NCI-H2081 (cell line): ENCODE measurements around the gene TEX38.
"Not testable (repeated sequence)": the region's sequence is repeated elsewhere in the genome, so short reads cannot be mapped to it uniquely, and the experiment has no call there.

Experiments
- DNase-seq, 2 experiments: peaks; one replicate each; lab custom pipeline; 2025; lab: John Stamatoyannopoulos, UW

The TEX38 gene

DNA sequence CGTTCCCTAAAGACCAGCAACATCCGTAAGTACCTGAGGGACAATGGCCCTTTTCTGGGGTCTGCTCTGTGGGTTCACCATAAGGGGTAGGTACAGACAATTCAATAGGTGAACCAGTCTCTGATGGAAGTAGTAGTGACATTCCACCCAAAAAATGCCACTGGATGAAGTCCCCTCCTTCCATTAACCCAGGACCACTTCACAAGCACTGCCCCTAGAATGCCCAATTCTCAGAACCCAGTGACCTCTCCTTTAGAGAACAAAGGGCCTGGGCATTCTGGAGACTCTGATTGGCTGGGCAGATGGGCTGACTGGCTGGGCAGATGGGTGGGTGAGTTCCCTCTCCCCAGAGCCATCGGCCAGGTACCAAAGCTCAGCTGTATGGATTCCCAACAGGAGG lies at the start of gene TEX38:
TSS of gene TEX38 (plus strand) at position 301 of the 400 bp plus-strand sequence. CDS start at position 382, 81 bp downstream.
- no peak for DNase-seq

DNA sequence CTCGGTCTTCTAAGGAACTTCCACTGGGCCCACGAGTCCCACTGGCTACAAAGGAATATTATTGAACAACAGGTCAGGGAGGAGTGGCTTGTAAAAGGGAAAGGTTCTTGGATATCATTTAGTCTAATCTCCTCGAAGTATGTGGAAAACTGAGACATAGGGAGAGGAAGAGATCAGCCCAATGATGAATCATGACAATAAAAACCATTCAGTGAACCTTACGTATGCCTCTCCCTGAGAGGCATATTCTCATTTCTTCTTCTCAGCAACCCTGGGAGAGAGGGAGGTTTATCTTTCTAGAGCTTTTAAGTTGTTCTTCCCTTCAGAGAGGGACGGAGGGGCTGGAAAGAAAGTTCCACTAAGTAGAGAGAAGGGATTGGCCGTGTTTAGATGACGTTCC lies 49.7 kb upstream of the TEX38 start:
- DNase-seq: no peak

DNA sequence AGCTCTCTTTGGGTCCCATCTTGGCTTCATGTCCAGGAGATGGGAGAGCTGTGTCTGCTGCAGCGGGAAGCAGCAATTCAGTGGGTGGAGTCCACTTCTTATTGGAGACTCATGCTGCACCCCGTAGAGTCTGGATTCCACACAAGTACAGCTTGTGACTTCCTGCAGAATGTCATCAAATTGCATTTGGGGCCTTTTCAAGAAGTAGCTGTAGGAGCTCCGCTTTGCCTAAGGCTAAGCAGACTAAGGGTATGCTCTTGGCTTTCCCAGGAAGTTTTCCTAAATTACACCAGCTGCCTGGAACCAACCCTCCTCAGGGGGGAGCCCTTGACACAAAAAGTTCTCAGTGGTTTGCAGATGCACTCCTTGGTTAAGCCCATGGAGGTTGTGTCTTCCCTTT lies 49.3 kb upstream of the TEX38 start:
- DNase-seq: peak; percentile 24 to 47

DNA sequence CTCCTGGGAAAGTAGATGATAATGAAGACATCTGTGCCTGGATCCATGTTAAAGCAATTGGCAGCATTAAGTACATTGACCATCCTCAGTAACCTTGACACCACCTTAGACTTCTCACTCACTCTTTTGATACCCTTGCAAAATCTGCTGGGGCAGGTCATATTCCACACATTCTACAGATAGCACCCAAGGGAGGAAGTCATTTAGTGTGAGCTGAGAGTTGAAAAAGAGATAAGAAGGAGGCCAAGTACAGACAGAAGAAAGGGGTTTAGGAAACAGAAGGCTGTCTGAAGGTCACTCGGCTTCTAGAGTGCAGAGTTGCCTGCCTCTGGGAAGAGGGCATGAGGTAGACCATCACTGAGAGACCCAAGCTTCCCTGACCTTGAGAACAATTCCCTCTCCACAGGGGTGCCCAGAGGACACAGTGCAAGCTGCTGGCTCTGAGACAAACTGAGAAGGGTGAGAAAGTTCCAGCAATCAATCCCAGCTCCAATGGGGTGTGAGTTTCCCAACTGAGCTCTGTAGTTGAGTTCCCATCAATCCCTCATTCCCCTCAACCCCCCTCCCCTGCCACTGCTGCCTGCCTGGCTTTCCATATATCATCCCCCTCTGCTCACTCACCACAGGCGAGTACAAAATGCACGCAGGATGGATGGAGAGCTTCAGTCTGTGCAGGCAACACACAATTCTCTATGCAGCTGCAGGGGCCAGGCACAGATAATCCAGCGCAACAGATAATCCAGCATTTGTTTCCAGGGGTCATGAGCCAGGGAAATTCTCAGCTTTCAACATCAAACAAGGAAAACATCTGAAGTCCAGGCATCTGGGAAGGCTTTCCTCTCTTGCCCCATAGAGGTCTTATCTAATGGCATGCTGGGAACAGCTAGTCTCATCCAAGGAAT lies 47.7 kb upstream of the TEX38 start:
- no peak for DNase-seq

DNA sequence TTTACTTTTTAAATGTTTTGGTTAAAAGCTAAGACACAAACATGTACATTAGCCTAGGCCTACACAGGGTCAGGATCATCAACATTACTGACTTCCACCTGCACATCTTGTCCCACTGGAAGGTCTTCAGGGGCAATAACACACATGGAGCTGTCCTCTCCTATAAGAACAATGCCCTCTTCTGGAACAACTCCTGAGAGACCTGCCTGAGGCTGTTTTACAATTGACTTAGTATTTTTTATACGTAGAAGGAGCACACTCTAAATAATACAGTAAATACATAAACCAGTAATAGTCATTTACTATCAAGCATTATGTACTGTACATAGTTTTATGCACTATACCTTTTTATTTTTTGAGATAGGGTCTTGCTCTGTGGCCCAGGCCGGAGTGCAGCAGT lies 40.9 kb upstream of the TEX38 start:
- no peak for DNase-seq

DNA sequence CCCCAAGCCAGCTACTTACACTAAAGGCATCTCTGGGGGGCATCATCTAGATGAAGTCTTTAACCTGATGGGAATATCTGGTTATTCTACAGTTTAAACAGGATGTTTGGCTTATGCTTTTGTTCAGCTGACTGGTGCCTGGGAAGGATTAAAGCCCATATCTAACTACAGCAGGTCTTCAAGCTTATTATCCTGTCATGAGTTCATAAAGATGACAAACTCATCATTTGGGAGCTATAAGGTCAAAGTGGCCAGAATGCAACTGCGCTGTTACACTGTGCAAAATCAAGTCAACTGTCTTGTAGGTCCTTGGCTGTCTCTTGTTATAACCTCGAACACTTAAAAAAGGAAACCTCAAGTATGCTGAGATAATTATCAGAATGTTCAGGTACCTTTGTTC lies 36.4 kb upstream of the TEX38 start:
- no peak for DNase-seq

DNA sequence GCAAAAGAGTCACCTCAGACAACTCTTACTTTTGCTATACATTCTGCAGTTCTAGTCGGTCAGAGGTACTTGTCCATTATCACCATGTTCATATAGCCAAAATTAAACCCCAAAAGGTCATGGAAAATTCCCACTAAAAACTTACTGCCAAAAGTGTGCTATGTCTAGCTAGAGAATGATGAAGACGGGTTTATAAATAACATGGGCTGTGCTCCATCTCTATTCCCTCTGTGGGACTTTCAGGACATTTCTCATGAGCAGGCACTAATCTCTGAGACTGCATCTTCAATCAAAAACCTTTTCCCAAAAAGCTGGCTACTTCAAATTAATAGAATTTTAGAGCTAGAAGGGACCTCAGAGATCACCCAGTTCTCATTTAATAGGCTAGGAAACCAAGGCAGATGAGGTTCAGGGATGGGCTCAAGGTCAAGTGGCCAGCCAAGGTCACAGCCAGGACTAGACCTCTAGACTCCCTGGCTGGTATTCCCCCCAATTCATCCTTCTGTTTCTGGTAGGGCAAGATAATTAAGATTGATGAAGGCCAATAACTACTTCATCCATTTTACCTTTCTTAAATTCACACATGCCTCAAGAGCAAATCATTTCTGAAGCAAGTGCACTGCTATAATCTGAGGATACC lies 34.1 kb upstream of the TEX38 start:
- no peak for DNase-seq

DNA sequence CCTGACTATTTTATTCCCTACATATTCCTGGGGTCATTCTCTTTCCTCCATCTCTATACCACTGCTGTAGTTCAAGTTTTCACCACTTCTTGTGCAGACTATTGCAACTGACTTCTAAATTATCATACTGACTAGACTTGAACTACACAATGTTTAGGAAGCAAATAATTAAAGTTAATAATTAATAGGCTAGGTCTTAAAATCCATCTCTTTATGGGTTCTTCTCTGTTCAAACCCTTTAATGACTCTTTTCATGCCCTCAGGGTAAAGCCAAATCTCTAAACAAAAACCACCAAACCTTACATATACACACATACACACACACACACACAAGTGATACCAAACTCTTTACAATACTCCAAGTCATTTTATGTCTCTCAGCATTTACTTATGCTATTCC lies 32.7 kb upstream of the TEX38 start:
- DNase-seq: no peak

DNA sequence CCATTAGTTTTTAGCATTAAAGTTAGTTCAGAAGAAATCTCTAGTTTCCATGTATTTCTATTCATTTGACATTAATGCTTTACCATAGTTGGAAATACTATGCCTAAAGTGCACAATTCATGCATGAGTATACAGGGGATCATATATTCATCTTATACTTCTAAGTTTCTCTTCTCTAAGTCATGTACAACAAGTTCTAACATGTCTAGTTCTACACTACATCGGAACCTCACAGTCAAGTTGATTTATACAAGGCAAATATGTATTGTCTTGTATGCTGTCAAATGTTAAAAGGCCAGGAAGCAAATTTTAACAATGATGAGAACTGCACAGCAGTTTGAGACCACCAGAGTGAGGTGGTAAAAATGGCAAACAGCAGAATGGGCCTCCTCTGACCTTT lies 32.1 kb upstream of the TEX38 start:
- DNase-seq: no peak

DNA sequence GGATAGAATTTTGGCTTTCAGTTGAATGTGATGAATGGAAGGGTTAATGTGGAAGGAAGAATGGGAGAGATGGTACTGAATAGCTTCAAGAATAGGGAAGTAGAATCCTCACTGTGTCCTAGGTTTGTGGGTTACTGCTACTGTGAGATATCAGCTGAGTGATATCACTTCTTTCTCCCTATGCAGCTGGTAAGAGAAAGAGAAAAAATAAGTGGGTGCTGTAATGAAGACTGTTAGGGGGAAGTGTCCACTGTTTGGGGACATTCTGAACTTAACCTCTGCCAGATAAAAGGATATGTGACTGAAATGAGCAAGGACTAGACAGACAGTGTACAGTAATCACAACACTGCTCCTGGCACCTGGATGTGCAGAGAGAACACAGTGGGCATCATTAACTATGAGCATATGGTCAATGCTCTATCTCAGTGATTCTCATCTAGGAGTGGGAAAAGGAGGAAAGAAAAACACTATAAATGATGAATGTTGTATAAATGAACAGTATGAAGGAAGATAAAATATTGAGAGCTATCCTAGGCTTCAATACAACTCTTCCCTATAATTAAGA lies 29.5 kb upstream of the TEX38 start:
- no peak for DNase-seq

DNA sequence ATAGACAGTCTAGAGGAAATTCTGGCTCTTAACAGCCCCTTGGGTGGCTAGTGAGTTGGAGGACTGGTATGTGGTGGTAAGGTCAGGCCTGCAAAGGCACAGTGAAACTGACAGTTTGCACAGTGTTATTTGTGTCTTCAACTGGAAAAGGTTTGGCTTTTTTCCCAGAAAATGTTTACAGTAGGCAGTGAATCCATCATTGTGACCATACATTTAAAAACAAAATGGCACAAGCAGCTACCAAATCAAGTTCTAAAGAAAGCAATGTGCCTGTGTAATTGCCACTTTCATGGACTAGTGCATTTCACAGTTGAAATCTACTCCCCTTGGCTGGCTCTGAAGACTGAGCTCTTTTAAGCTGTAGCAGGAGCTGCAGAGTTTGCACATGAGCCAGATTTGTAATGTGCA lies 28.3 kb upstream of the TEX38 start:
- peak; percentile 91 to 98 for DNase-seq

DNA sequence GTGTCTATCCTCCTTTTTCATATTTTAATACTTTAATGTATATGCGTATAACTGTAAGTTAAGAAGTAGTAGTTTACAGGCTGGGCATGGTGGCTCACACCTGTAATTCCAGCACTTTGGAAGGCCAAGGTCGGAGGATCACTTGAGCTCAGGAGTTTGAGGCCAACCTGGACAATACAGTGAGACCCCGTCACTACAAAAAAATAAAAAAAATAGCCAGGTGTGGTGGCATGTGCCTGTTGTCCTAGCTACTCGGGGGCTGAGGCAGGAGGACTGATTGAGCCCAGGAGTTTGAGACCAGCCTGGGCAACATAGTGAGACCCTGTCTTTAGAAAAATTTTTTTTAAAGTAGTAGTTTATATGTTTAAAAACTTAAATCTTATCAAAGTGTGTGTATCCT lies 25.8 kb upstream of the TEX38 start:
- no peak for DNase-seq

DNA sequence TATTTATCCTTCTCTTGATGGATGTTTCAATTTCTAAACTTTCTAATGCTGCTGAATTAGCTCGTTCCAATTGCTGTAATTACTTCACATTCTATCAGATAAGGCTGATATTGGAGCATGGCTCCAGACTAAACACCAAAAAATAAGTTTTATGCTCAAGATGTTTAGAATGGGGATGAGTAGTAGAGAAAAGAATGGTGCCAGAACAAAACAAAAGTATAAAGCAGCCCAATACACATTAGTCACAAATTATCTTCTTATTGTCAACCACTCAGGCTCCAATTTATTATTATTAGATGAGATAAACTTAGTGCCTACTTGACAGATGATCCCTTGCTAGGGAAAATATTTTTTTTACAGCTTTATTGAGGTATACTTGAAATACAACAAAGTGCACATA lies 25.3 kb upstream of the TEX38 start:
- no peak for DNase-seq

DNA sequence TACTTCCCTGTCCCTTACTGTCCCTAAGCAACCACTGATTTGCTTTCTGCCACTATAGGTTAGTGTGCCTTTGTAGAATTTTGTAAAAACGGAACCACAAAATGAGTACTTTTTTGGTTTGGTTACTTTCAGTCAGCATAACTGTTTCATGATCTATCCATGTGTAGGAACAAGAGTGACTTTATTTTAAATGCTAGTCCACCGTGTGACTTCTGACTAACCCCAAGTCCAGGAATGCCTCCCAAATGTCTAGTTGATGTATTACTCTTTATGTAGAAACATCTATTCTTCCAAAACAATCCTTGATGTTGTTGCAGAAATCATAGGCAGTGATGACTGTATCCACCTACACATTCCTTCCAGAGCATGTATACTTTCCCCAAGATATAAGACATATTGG lies 24.8 kb upstream of the TEX38 start:
- DNase-seq: no peak

DNA sequence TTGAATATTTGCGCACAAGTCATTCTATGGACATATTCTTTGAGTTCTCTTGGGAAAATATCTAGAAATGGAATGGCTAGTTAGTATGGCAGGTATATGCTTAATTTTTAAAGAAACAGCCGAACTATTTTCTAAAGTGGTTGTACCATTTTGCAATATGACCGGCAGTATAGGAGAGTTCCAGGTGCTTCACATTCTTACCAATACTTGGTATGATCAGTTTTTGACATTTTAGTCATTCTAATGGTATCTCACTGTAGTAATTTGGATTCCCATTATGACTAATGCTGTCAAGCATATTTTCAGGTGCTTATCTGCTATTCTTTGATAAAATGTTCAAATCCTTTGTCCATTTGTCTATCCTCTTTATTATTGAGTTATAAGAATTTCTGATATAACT lies 24.0 kb upstream of the TEX38 start:
- no peak for DNase-seq

DNA sequence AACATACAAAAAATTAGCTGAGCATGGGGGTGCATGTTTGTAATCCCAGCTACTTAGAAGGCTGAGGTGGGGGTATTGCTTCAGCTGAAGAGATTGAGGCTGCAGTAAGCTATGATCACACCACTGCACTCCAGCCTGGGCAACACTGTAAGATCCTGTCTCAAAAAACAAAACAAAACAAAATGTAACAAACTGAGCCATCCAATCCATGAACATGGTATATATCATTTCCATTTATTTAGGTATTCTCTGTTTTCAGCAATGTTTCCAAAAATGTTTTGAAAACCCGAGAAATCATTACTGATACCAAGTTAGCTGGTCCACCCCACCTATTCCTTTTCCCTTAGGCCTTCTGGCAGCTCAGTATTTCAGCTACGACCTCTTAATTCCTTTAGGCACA lies 21.9 kb upstream of the TEX38 start:
- DNase-seq: no peak

DNA sequence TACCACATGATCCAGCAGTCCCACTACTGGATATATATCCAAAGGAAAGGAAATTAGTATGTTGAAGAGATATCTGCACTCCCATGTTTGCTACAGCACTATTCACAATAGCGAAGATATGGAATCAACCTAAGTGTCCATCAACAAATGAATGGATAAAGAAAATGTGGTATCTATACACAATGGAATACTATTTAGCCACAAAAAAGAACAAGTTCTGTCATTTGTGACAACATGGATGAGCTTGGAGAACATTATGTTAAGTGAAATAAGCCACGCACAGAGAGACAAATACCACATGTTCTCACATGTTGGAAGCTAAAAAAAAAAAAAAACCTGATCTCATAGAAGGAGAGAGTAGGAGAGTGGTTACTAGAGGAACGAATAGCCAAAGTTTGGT lies 21.2 kb upstream of the TEX38 start:
- no peak for DNase-seq

DNA sequence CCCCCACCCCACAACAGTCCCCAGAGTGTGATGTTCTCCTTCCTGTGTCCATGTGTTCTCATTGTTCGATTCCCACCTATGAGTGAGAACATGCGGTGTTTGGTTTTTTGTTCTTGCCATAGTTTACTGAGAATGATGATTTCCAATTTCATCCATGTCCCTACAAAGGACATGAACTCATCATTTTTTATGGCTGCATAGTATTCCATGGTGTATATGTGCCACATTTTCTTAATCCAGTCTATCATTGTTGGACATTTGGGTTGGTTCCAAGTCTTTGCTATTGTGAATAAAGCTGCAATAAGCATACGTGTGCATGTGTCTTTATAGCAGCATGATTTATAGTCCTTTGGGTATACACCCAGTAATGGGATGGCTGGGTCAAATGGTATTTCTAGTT lies 20.5 kb upstream of the TEX38 start:
- DNase-seq: not testable (repeated sequence)

DNA sequence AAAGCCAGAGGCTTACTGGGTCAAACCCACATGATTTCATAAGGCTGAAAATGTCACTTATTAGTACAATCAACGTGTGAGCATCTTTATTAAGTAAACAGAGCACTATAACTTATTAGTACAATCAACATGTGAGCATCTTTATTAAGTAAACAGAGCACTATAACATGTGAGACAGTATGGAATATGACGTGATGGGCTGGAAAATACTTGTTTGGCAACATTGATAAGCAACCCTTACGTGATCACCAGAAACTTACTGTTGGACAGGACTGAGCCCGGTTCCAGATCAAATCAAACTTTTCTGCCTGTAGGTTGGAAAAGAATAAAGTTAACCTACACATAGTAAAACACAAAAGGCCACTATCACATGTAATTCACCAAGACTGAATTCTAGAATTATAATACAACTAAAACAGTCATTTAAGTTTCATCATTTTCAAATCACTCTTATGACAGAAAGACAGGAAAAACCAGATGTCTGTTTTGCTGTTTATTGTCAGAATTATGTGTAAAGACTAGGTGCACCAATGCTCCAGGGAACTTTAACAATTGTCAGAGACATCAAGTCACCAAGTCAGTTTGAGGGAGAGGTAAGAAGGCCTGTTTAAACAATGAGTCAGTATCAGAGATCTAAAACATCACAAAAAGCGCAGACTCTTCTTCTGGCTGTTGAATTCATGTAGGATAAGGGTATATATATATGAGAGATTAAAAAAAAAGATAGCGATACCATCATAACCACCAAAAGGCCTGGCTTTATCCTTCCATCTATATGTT lies 19.1 kb upstream of the TEX38 start:
- DNase-seq: no peak

DNA sequence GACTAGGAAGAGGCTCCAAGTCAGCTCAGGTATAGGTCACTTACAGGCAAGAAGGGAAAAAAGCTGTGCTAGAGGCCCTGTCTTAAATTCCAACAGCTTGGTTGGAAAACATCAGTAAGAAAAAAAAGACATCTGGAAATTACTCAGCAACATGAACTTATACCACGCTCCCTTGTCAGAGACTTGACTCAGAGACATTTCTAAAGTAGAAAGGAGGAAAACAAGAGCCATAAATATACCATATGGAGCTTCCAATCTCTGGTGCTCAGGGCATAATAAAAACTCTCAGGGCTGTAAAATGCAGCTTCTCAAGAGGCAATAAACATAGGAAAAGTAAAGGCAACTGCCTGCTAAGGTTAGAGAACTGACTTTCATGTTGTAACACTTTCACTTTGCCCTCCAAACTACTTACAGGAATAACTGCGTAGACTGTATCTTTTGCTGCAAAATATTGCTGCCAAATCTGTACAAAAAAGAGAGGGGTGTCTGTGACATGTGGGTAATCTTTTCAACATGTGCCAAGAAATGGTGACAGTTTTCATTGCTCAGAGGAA lies 18.2 kb upstream of the TEX38 start:
- no peak for DNase-seq

DNA sequence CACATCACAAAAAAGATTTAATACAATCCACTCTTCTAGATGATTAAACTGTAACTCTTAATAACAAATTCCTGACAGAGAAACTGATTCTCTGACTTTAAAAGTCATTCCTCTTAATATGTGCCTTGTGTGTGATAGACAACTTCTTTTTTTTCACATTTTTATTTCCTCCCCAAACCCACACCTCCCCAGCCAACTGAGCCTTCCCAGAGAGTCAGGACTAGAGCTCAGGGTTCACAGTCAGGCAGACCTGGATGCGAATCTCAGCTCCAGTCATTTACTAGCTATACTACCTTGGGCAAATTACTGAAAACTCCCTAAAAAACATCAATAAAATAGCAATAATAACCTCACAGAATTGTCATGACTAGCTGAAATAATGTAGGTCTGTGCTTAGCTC lies 17.6 kb upstream of the TEX38 start:
- DNase-seq: no peak

DNA sequence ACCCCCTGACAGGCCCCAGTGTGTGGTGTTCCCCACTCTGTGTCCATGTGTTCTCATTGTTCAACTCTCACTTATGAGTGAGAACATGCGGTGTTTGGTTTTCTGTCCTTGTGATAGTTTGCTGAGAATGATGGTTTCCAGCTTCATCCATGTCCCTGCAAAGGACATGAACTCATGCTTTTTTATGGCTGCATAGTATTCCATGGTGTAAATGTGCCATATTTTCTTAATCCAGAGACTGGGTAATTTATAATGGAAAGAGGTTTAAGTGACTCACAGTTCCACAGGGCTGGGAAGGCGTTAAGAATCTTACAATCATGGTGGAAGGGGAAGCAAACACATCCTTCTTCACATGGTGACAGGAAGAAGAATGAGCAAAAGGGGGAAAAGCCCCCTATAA lies 17.0 kb upstream of the TEX38 start:
- not testable (repeated sequence) for DNase-seq
